ENCODE results near the gene GOLGA6A. TPM values are rescaled to one million over a fixed set of nuclear protein-coding genes. Genes with fewer than 3 reads are reported as not detected.
"Not testable (repeated sequence)": the region's sequence is repeated elsewhere in the genome, so short reads cannot be mapped to it uniquely, and the experiment has no call there.

Gene GOLGA6A
- total and polyA plus RNA-seq, 4 donors = 0.03 to 0.14 TPM; not detected in 2

GRCh38 chr15:74055804-74056203, 26.5 kb downstream of the GOLGA6A start:
- 97 to 98% methylated on average over 2 of the region's 2 CpGs for WGBS, 2 donors
- Histone ChIP-seq H3K27me3 (ENCODE audit: control insufficient read depth in 3 of 3, insufficient read depth in 3 of 3, low read length in 2 of 3) (peaks cover 0 to 12% (median 4%) of the 10 kb centered on the region in 3 donors), H3K9ac (ENCODE audit: insufficient read depth in 1 of 2, low read length in 2 of 2) (no peak overlapping the region), H3K27ac (ENCODE audit: low read depth in 1 of 2, low read length in 1 of 2) (no peak overlapping the region), H3K9me3 (ENCODE audit: control insufficient read depth in 4 of 4, insufficient read depth in 3 of 4, low read length in 3 of 4) (no peaks in the 10 kb centered on the region), H3K4me3 (no peak overlapping the region), H3K4me1 (ENCODE audit: control insufficient read depth in 5 of 5, insufficient read depth in 5 of 5, low read length in 5 of 5) (peaks cover 0 to 19% (median 10%) of the 10 kb centered on the region in 5 donors), H3K36me3 (ENCODE audit: control insufficient read depth in 4 of 4, insufficient read depth in 4 of 4, low read length in 4 of 4) (no peaks in the 10 kb centered on the region)
- ATAC-seq (ENCODE audit: insufficient read depth, low FRiP score) = no peak
- DNase-seq = no peak
- TF ChIP-seq CTCF (IDR thresholded peaks at IDR 0.05; ENCODE audit: control extremely low read depth, extremely low read depth) = no peak

- ATAC-seq (ENCODE audit: insufficient read depth, low FRiP score) (peak; percentile 80), DNase-seq (peak; percentile 81 to 92 (median 83))
- Histone ChIP-seq H3K27ac (ENCODE audit: low read depth in 1 of 2, low read length in 1 of 2) (no peak overlapping the region), H3K4me1 (ENCODE audit: control insufficient read depth in 5 of 5, insufficient read depth in 5 of 5, low read length in 5 of 5) (peaks cover 0 to 22% (median 10%) of the 10 kb centered on the region in 5 donors), H3K27me3 (ENCODE audit: control insufficient read depth in 3 of 3, insufficient read depth in 3 of 3, low read length in 2 of 3) (peaks cover 0 to 12% (median 4%) of the 10 kb centered on the region in 3 donors), H3K4me3 (no peak overlapping the region), H3K9me3 (ENCODE audit: control insufficient read depth in 4 of 4, insufficient read depth in 3 of 4, low read length in 3 of 4) (no peaks in the 10 kb centered on the region), H3K36me3 (ENCODE audit: control insufficient read depth in 4 of 4, insufficient read depth in 4 of 4, low read length in 4 of 4) (no peaks in the 10 kb centered on the region), H3K9ac (ENCODE audit: insufficient read depth in 1 of 2, low read length in 2 of 2) (no peak overlapping the region)
- 12 to 15% methylated on average over 16 to 17 of the region's 17 CpGs for WGBS, 2 donors
- TF ChIP-seq CTCF (IDR thresholded peaks at IDR 0.05; ENCODE audit: control extremely low read depth, extremely low read depth) = peak; percentile 45
These were observed 28.3 kb downstream of the GOLGA6A start for GRCh38 chr15:74053941-74054529.

GRCh38 chr15:74053517-74053916, 28.8 kb downstream of the GOLGA6A start:
- no peak for TF ChIP-seq CTCF (IDR thresholded peaks at IDR 0.05; ENCODE audit: control extremely low read depth, extremely low read depth)
- no peak overlapping the region for H3K4me3 ChIP-seq
- H3K27me3 ChIP-seq (ENCODE audit: control insufficient read depth in 3 of 3, insufficient read depth in 3 of 3, low read length in 2 of 3) = peaks cover 0 to 12% (median 4%) of the 10 kb centered on the region in 3 donors
- H3K4me1 ChIP-seq (ENCODE audit: control insufficient read depth in 5 of 5, insufficient read depth in 5 of 5, low read length in 5 of 5) = peaks cover 0 to 22% (median 10%) of the 10 kb centered on the region in 5 donors
- H3K9ac ChIP-seq (ENCODE audit: insufficient read depth in 1 of 2, low read length in 2 of 2) = no peak overlapping the region
- no peak overlapping the region for H3K27ac ChIP-seq (ENCODE audit: low read depth in 1 of 2, low read length in 1 of 2)
- DNase-seq (no peak), ATAC-seq (ENCODE audit: insufficient read depth, low FRiP score) (no peak)
- H3K36me3 ChIP-seq (ENCODE audit: control insufficient read depth in 4 of 4, insufficient read depth in 4 of 4, low read length in 4 of 4) = no peaks in the 10 kb centered on the region
- no peaks in the 10 kb centered on the region for H3K9me3 ChIP-seq (ENCODE audit: control insufficient read depth in 4 of 4, insufficient read depth in 3 of 4, low read length in 3 of 4)
- 77 to 82% methylated on average over 15 of the region's 15 CpGs for WGBS, 2 donors

DNA sequence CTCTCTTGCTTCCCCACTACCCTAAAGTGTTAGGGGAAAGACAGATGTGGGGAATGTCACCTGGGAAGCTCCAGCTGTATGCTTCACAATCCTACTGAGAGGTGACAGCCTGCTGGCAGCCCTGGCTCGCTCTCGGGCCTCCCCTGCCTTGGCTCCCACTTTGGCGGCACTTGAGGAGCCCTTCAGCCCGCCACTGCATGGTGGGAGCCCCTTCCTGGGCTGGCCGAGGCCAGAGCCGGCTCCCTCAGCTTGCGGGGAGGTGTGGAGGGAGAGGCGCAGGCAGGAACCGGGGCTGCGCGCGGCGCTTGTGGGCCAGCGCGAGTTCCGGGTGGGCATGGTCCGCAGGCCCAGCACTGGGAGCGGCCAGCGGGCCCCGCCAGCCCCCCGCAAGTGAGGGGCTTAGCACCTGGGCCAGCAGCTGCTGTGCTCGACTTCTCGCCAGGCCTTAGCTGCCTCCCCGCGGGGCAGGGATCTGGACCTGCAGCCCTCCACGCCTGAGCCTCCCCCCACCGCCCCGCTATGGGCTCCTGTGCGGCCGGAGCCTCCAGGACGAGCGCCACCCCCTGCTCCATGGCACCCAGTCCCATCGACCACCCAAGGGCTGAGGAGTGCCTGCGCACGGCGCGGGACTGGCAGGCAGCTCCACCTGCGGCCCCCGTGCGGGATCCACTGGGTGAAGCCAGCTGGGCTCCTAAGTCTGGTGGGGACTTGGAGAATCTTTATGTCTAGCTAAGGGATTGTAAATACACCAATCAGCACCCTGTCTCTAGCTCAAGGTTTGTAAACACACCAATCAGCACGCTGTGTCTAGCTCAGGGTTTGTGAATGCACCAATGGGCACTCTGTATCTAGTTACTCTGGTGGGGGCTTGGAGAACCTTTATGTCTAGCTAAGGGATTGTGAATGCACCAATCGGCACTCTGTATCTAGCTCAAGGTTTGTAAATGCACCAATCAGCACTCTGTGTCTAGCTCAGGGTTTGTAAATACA, 29.8 kb downstream of the GOLGA6A start:
- not testable (repeated sequence) for H3K9ac ChIP-seq (ENCODE audit: insufficient read depth in 1 of 2, low read length in 2 of 2); H3K9me3 ChIP-seq (ENCODE audit: control insufficient read depth in 4 of 4, insufficient read depth in 3 of 4, low read length in 3 of 4); H3K4me3 ChIP-seq; H3K36me3 ChIP-seq (ENCODE audit: control insufficient read depth in 4 of 4, insufficient read depth in 4 of 4, low read length in 4 of 4); ATAC-seq (ENCODE audit: insufficient read depth, low FRiP score); H3K27me3 ChIP-seq (ENCODE audit: control insufficient read depth in 3 of 3, insufficient read depth in 3 of 3, low read length in 2 of 3); DNase-seq
- Histone ChIP-seq H3K4me1 (ENCODE audit: control insufficient read depth in 5 of 5, insufficient read depth in 5 of 5, low read length in 5 of 5) (peaks cover 0 to 28% (median 14%) of the 10 kb centered on the region in 5 donors), H3K27ac (ENCODE audit: low read depth in 1 of 2, low read length in 1 of 2) (peak overlapping the region in 1 of 2 donors; percentile 46)
- 90 to 93% methylated on average over 39 to 42 of the region's 42 CpGs for WGBS, 2 donors

Data from lung (tissue), 12 donors.